HG03039 (cell line): ENCODE results near the gene ZNF790.
"Not testable (repeated sequence)": the region's sequence is repeated elsewhere in the genome, so short reads cannot be mapped to it uniquely, and the experiment has no call there.

Experiments used
- ATAC-seq: cut with Tn5 transposase; IDR thresholded peaks from one replicate; pipeline ENCODE4 v1.9.1; 2021; ENCODE audit warnings: mild to moderate bottlenecking, moderate library complexity; ENCODE audit not compliant: unreplicated experiment

The ZNF790 gene

DNA sequence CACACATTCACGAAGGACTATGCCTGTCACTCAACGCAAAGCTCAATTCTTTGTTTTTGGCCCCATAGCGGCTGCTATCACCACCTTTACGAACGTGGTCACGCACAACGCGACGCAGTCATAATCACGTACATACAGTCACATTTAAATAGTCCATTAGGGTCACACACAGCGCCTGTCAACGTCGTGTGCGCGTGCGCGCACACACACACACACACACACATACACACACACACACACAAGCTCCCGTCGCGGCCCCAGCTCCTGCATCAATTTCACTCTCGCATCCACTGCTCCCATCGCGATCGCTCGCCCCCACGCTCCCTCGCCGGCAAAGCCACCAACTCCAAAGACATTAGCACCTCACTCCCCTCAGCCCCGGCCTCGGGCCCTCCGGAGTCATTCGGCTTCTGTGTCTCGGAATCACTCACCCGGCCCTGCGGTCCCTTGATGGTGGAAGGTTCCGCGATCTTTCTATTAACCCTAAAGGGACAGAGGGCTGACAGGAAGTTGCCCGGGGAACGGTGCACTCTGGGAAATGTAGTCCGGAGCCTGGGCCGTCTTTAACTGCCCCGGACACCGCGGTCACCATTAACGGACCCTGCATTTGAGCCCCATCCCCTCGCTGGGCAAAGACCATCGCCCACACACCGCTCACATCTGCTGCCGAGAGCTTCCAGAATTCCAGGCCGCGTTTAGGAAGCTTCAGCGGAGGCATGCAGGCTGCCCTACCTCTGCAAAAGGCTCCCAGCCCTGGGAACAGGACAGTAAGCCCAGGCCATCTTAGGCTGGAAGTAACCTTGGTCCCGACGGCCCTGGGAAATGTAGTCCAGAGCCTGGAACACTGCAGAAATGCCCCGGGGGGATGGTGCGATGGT is at the start of gene ZNF790:
Gene ZNF790, minus strand, starts transcription at position 482 of the 878 bp plus-strand sequence. CDS start 12,768 bp downstream, outside the sequence.
- peak; percentile 85 for ATAC-seq

GRCh38 chr19:36876993-36877938 is 39.1 kb upstream of the ZNF790 start:
- no peak for ATAC-seq

- ATAC-seq = no peak
Observed at GRCh38 chr19:36851898-36852297, 13.7 kb upstream of the ZNF790 start.

DNA sequence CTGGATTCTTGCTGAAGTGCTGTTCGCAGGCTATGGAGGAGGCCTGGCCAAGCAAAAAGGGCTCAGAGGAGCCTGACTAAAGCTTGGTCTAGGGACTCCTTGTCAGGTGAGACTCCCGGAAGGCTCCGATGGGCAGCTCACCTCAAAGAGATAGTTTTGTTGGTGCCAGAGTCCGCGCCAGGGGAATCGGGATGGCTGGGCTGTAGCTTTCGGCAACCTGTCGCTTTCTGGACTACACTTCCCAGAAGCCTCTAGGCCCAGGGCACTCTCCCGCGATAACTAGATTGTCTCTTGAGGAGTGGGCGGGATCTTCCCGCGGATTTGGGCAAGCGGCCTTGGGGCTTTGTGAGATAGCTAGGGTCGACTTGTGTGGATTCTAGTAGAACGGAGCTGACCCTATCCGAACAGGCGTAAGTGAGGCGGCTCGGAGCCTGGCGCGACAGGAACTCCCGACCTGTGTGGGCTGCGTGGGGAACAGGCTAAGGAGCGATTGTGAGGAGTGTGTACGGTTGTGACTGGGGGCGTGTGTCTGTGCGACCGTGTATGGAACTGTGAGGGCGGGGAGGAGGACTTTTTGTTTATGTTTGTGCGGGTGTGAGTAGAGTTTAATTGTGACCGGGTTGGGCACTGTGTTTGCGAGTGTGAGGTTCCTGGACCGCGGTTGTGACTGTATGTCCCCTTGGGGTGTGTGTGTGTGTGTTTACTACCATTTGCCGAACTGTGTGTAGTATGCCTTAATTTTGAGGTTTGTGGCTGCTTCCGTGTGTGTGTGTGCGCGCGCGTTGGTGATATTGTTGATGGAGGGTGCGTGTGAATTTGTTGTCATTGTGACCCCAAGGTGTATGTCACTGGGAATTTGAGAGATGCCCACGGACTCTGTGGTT is 12.6 kb upstream of the ZNF790 start, which contains the start of gene ZNF345:
Gene ZNF345, plus strand, starts transcription at position 318 of the 884 bp plus-strand sequence. CDS start 25,955 bp downstream, outside the sequence.
- ATAC-seq = peak; percentile 80

DNA sequence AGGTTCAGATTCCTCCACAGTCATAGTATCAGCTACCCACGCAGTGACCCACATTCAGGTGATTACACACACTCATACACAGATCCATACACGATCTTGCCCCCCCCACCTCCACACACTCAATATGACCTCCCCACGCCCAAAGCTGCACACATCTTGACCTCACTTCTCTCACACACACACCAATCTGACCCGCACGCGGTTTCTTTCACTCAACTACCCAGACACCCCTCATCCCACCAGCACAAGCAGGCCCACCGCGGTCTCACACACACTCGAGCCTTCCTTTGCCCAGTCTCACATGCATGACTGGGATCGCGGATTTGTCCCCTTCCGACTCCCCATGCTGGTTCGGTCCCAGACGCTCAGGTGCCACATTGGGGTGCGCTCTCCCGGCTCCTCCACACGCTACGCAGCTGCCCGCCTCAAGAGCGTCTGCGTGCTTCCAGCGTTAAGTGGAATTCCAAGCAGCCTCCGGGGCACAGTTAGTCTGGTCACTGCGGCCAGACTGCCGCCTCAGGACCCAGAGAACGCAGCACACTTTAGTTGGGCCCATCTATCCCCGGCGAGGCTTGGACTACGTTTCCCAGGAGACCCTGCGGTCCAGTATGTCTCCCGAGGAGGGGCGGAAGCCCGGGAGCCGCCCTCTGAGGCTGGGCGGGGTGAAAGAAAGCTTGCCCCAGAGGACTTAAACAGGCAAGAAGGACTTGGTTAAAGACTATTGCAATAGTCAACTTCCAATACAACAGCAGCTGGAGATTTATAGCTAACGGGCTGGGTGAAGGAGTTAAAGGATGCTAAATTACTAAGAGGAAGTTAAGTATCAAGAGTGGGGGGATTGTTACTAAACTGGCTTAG is 11.7 kb upstream of the ZNF790 start:
- peak; percentile 80 for ATAC-seq

DNA sequence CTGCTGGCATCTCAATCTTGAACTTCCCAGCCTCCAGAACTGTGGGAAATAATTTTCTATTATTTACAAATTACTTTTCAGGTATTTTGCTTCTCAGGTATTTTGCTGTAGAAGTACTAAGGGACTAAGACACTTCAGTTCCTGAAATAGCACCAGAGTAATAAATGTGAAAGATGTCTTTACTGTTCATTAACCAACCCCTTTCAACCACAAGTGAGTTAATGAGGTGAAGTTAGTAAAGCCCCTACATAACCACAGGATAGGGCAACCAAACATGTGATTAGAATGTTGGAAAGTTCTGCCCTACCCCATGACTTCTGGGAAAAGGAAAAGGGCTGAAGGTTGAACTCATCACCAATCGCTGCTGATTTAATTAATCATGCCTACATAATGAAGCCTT is 9.8 kb upstream of the ZNF790 start:
- no peak for ATAC-seq

DNA sequence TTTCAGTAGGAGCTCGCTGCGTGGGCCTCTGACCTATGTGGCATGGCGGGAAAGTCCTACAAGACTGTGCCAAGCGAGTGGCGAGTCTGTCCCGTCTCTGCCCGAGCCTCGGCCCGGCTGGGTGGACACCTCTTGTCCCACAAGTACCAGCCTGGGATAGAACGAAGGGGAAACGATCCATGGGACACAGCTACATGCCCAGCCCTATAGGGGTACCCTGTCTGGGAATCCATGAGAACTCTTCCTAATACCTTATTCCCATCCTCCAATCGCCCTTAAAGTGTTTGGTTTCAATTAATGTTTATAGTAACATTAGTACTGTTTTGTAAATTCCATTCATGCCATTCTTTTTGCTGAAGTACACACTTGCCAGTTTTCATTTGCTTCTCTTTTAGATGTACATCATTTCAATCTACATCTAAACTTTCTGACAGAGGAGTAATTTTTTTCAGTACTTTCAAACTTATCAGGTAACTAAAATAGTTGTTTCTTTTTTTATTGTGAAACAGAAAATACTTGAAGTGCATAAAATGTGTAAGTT is 667 bp upstream of the ZNF790 start:
- no peak for ATAC-seq

DNA sequence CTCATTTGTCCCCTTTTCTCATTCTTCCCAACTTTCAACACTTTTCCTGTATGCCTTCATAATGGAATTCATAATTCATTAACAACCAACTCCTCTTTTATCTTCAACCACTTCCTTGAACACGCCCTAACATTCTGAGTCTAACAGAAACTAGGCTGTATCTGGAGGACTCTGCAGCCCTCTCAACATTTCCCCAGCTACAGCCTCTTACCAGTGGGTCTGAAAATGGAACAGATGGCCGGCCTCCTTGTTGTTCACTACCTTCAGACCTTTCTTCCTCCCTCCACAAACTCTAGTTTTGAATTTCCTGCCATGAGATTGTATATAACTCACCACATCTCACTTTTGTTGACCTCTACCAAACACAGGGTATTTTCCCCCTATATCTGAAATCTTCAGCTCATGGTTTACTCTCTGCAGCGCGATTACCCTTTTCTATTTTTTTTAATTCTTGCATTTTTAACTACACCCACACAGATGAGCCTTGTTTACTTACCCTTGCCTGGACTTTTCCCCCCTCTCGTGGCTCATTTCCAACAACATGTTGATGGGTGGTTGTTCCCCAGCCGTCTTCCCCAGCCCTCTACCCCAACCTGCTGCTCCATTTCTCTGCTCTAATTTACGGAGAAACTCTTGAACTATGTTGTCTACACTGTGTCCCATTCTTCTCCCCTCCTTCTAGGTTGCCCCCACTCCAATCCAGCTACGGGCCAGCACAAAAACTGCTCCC is 846 bp downstream of the ZNF790 start:
- no peak for ATAC-seq

DNA sequence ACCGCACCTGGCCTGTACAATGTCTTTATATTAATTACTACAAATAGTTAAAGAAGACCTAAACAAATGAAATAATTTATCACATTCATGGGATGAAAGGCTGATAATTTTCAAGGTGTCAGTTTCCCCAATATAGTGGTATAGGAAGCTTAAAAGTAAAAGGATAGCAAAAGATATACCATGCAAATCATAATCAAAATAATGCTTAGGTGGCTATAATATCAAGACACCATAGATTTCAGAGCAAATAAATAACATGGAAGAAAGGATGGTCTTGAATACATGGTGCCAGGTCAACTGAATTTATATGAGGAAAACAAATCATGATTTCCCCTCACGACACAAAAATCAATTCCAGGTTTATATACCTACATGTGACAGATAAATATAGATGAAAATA is 4.8 kb downstream of the ZNF790 start:
- ATAC-seq = no peak

GRCh38 chr19:36821758-36822157 is 16.4 kb downstream of the ZNF790 start:
- no peak for ATAC-seq

GRCh38 chr19:36819130-36819630 is 19.0 kb downstream of the ZNF790 start:
- no peak for ATAC-seq

- no peak for ATAC-seq
Observed at GRCh38 chr19:36807029-36807428, 31.2 kb downstream of the ZNF790 start.

GRCh38 chr19:36805364-36805763 is 32.8 kb downstream of the ZNF790 start:
- no peak for ATAC-seq

DNA sequence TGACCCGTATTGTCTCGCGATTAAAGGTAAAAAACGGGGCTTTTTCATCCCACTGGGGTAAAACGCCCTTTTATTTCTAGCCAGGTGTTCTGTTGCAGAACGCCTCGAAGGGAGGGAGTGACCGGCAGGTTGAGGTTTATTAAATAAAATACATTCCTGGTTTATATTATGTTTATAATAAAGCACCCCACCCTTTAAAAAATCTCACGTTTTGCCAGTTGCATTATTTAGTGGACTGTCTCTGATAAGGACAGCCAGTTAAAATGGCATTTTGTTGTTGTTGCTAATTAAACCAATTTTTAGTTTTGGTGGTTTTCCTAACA is 40.4 kb downstream of the ZNF790 start:
- no peak for ATAC-seq

- ATAC-seq = no peak
Observed at GRCh38 chr19:36796714-36796992, 41.5 kb downstream of the ZNF790 start.

DNA sequence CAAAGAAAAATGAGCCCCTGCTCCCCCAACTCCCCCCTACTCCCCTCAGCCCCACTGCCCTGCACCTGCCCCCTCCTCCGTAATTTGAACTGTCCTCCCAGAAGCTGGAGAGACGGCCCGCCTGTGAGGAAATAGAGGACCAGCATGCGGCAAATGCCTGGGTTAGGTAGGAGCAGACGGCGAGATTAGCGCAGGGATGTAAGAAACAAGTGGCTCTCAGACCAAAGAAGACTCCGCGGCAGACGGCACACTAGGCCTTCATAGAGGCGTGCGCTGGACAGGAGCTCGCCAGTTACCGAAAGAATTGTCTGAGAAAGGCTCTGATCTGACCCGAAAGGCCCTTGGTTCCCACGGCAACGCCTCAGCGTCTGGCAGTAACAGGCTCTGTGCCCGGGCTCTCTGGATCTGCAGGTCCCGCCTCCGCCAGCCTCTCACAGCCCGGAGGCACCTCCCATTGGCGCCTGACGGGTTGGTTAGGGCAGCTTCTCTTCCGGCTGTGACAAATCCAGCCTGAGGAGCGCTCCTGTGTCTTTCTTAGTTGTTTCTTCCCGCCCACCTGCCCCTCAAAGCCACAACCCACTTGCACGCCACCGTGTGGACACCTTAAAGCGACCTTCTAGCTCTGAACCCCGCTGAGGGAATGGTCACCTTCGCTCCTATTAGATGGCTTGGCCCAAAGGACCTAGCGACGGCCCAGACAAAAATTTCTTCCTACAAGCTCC is 46.6 kb downstream of the ZNF790 start:
- ATAC-seq = not testable (repeated sequence)

GRCh38 chr19:36775768-36776167 is 62.4 kb downstream of the ZNF790 start:
- no peak for ATAC-seq

- ATAC-seq = no peak
Observed at GRCh38 chr19:36773223-36773579, 65.0 kb downstream of the ZNF790 start.
